Measurements from ENCODE around the gene SPSB1. TPM values are rescaled to one million over a fixed set of nuclear protein-coding genes. Genes with fewer than 3 reads are reported as not detected.
A peak's percentile ranks its signal among the peaks of the same experiment; 100 is the strongest.

The SPSB1 gene
- total RNA-seq, 6 experiments from 2014 or later: 7.7 to 121 (median 37.0) TPM

- H3K4me1 ChIP-seq: no peaks in the 10 kb centered on the region
- WGBS (ENCODE audit: insufficient coverage, low coverage, low lambda C conversion rate, missing lambda C conversion rate): 100% methylated on average over 1 of the region's 7 CpGs
- H3K27me3 ChIP-seq: no peaks in the 10 kb centered on the region
- peaks cover 0 to 15% (median 10%) of the 10 kb centered on the region in 4 donors for H3K36me3 ChIP-seq
- no peaks in the 10 kb centered on the region for H3K9me3 ChIP-seq
- intact Hi-C loops (cut with DNase I): no loop called here
- ATAC-seq (peak in 3 of 4 donors; percentile 4 to 12 (median 5)), DNase-seq (no peak)
- no peak overlapping the region for H3K4me3 ChIP-seq
- TF ChIP-seq CTCF (IDR thresholded peaks at IDR 0.05): no peak
- no peak for TF ChIP-seq POLR2A (IDR thresholded peaks at IDR 0.05)
- no peak overlapping the region for H3K27ac ChIP-seq
These were observed 59.1 kb downstream of the SPSB1 start for GRCh38 chr1:9351654-9352271.

GRCh38 chr1:9352377-9353134 lies 59.9 kb downstream of the SPSB1 start:
- peaks cover 0 to 20% (median 10%) of the 10 kb centered on the region in 4 donors for H3K36me3 ChIP-seq
- DNase-seq (no peak), ATAC-seq (no peak)
- H3K4me3 ChIP-seq: no peak overlapping the region
- no peaks in the 10 kb centered on the region for H3K27me3 ChIP-seq
- H3K9me3 ChIP-seq: no peaks in the 10 kb centered on the region
- H3K4me1 ChIP-seq: no peaks in the 10 kb centered on the region
- TF ChIP-seq CTCF (IDR thresholded peaks at IDR 0.05): no peak
- WGBS (ENCODE audit: insufficient coverage, low coverage, low lambda C conversion rate, missing lambda C conversion rate): 82% methylated on average over 7 of the region's 22 CpGs
- intact Hi-C loops (cut with DNase I): no loop called here
- H3K27ac ChIP-seq: no peak overlapping the region

- H3K4me3 ChIP-seq: no peak overlapping the region
- intact Hi-C loops (cut with DNase I): no loop called here
- H3K27ac ChIP-seq: no peak overlapping the region
- peaks cover 0 to 24% (median 13%) of the 10 kb centered on the region in 4 donors for H3K36me3 ChIP-seq
- DNase-seq (no peak), ATAC-seq (peak in 2 of 4 donors; percentile 9 to 29)
- TF ChIP-seq POLR2A (IDR thresholded peaks at IDR 0.05) (no peak), CTCF (IDR thresholded peaks at IDR 0.05) (no peak)
- H3K27me3 ChIP-seq: no peaks in the 10 kb centered on the region
- no peaks in the 10 kb centered on the region for H3K9me3 ChIP-seq
- 73% methylated on average over 7 of the region's 16 CpGs for WGBS (ENCODE audit: insufficient coverage, low coverage, low lambda C conversion rate, missing lambda C conversion rate)
- no peaks in the 10 kb centered on the region for H3K4me1 ChIP-seq
These were observed 62.8 kb downstream of the SPSB1 start for GRCh38 chr1:9355503-9355902.

- H3K27ac ChIP-seq: no peak overlapping the region
- ATAC-seq (no peak), DNase-seq (peak in 1 of 3 donors; percentile 11)
- 100% methylated on average over 1 of the region's 24 CpGs for WGBS (ENCODE audit: insufficient coverage, low coverage, low lambda C conversion rate, missing lambda C conversion rate)
- TF ChIP-seq POLR2A (IDR thresholded peaks at IDR 0.05): no peak
- H3K4me1 ChIP-seq: no peaks in the 10 kb centered on the region
- intact Hi-C loops (cut with DNase I): no loop called here
- H3K9me3 ChIP-seq: no peaks in the 10 kb centered on the region
- peaks cover 0 to 24% (median 13%) of the 10 kb centered on the region in 4 donors for H3K36me3 ChIP-seq
- no peak overlapping the region for H3K4me3 ChIP-seq
- no peaks in the 10 kb centered on the region for H3K27me3 ChIP-seq
These were observed 63.3 kb downstream of the SPSB1 start for GRCh38 chr1:9356021-9356420.

DNA sequence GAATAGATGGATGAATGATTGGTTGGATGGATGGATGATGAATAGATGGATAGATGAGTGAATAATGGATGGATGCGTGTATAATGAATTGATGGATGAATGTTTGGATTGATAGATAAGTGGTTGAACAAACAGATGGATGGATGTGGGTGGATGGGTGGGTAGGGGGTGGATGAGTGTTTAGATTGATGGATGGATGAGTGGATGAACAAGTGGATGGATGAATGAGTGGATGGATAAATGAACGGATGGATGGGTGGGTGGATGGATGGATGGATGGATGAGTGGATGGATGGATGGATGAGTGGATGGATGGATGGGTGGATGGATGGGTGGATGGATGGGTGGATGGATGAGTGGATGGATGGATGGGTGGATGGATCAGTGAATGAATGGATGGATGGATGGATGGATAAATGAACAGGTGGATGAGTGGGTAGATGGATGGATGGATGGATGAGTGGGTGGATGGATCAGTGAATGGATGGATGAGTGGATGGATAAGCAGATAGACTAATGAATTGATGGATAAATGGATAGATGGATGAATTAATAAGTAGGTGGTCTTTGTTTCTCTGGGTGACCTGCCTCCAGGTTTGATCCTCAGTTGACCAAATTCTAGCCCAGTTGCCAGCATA lies 64.3 kb downstream of the SPSB1 start:
- H3K4me3 ChIP-seq: no peak overlapping the region
- no peaks in the 10 kb centered on the region for H3K9me3 ChIP-seq
- H3K4me1 ChIP-seq: no peaks in the 10 kb centered on the region
- intact Hi-C loops (cut with DNase I): no loop called here
- TF ChIP-seq CTCF (IDR thresholded peaks at IDR 0.05) (no peak), POLR2A (IDR thresholded peaks at IDR 0.05) (no peak)
- WGBS (ENCODE audit: insufficient coverage, low coverage, low lambda C conversion rate, missing lambda C conversion rate): 95% methylated on average over 2 of the region's 2 CpGs
- ATAC-seq (no peak), DNase-seq (no peak)
- no peak overlapping the region for H3K27ac ChIP-seq
- no peaks in the 10 kb centered on the region for H3K27me3 ChIP-seq
- peaks cover 0 to 24% (median 13%) of the 10 kb centered on the region in 4 donors for H3K36me3 ChIP-seq

Data from right lobe of liver (tissue), 6 donors.